Duodenal mucosa (tissue), 2 donors: ENCODE results near the gene RSRC1.

Experiments
- H3K27ac ChIP-seq: one replicate; pipeline ENCODE4 v1.7.0; 2013; ENCODE audit warnings: low read depth, low read length
- H3K27me3 ChIP-seq, 2 donors: one replicate each; pipeline ENCODE4 v1.7.0; 2013; ENCODE audit warnings: low read length in 2 of 2, control low read depth in 1 of 2; ENCODE audit not compliant: insufficient read depth in 2 of 2, control insufficient read depth in 1 of 2
- H3K36me3 ChIP-seq, 2 donors: one replicate each; pipeline ENCODE4 v1.7.0; 2013; ENCODE audit warnings: low read length in 2 of 2, control low read depth in 1 of 2; ENCODE audit not compliant: insufficient read depth in 2 of 2, control insufficient read depth in 1 of 2
- H3K4me1 ChIP-seq, 2 donors: one replicate each; pipeline ENCODE4 v1.7.0; 2013; ENCODE audit warnings: low read length in 2 of 2, control low read depth in 1 of 2; ENCODE audit not compliant: insufficient read depth in 2 of 2, control insufficient read depth in 1 of 2
- H3K4me3 ChIP-seq, 2 donors: one replicate each; pipeline ENCODE4 v1.7.0; 2013; ENCODE audit warnings: low read length in 2 of 2, low read depth in 1 of 2
- H3K9ac ChIP-seq, 2 donors: one replicate each; pipeline ENCODE4 v1.7.0; 2013; ENCODE audit warnings: low read length in 2 of 2, low read depth in 1 of 2
- H3K9me3 ChIP-seq, 2 donors: one replicate each; pipeline ENCODE4 v1.7.0; 2013; ENCODE audit warnings: low read length in 2 of 2, control low read depth in 1 of 2; ENCODE audit not compliant: control insufficient read depth in 1 of 2

Gene RSRC1

GRCh38 chr3:158560979-158561378 is 451.1 kb downstream of the RSRC1 start:
- Histone ChIP-seq H3K4me1 (no peaks in the 10 kb centered on the region), H3K9ac (no peak overlapping the region), H3K27me3 (no peaks in the 10 kb centered on the region), H3K36me3 (no peaks in the 10 kb centered on the region), H3K27ac (no peak overlapping the region), H3K4me3 (no peak overlapping the region), H3K9me3 (no peaks in the 10 kb centered on the region)

DNA sequence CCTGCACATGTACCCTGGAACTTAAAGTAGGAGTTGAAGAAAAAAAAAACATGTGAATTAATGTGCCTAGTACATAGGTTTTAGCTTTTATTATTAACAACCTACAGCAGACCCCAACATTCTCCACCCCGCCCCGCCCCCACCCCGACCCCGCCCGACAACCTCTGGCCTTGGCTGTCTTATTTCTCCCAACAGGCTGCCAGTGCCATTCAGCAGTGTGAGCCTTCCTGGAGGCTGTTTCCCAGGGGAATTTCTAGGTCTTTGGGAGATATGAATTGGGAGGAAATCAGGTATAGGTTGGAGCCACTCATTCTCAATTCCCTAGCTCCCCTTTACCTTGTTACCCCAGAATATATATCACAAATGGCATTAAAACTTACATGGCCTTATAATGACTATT is 452.8 kb downstream of the RSRC1 start:
- Histone ChIP-seq H3K27ac (no peak overlapping the region), H3K4me1 (no peaks in the 10 kb centered on the region), H3K9ac (no peak overlapping the region), H3K36me3 (no peaks in the 10 kb centered on the region), H3K27me3 (no peaks in the 10 kb centered on the region), H3K9me3 (no peaks in the 10 kb centered on the region), H3K4me3 (no peak overlapping the region)

DNA sequence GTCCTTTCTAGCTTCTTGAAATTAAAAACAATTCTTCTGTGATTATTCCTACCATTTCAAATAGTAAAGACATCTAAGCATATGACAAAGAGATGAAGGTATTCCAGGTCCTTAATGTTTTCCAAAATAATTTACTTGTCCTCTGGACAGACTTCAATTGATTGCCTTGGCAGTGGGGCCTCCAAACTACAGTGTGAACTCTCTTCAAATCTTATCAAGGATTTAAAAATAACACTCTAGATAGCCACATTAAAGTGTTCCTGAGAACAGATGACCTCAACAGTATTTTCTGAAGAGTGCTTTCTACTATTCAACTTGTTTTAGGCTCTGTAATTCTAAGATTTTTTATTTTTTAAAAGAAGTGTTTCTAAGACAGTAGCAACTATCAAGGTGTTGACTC is 453.2 kb downstream of the RSRC1 start:
- Histone ChIP-seq H3K4me3 (no peak overlapping the region), H3K4me1 (no peaks in the 10 kb centered on the region), H3K9ac (no peak overlapping the region), H3K27me3 (no peaks in the 10 kb centered on the region), H3K27ac (no peak overlapping the region), H3K9me3 (no peaks in the 10 kb centered on the region), H3K36me3 (no peaks in the 10 kb centered on the region)

DNA sequence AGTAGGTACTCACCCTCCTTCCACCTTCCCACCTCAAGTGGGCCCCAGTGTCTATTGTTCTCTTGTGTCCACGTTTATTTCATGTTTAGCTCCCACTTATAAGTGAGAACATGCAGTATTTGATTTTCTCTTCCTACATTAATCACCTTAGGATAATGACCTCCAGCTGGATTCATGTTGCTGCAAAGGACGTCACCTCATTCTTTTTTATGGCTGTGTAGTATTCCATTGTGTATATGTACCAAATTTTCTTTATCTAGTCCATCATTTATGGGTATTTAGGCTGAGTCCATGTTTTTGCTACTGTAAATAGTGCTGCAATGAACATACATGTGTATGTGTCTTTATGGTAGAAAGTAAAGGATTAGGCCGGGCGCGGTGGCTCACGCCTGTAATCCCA is 455.2 kb downstream of the RSRC1 start:
- Histone ChIP-seq H3K36me3 (no peaks in the 10 kb centered on the region), H3K4me3 (no peak overlapping the region), H3K27me3 (peaks cover 0 to 3% of the 10 kb centered on the region in 2 donors), H3K9me3 (no peaks in the 10 kb centered on the region), H3K4me1 (no peaks in the 10 kb centered on the region), H3K9ac (no peak overlapping the region), H3K27ac (no peak overlapping the region)

- Histone ChIP-seq H3K4me3 (no peak overlapping the region), H3K27ac (no peak overlapping the region), H3K36me3 (no peaks in the 10 kb centered on the region), H3K4me1 (peaks cover 6 to 10% of the 10 kb centered on the region in 2 donors), H3K27me3 (peaks cover 0 to 6% of the 10 kb centered on the region in 2 donors), H3K9ac (no peak overlapping the region), H3K9me3 (no peaks in the 10 kb centered on the region)
Observed at GRCh38 chr3:158568784-158569183, 458.9 kb downstream of the RSRC1 start.

- Histone ChIP-seq H3K27ac (no peak overlapping the region), H3K9ac (no peak overlapping the region), H3K36me3 (no peaks in the 10 kb centered on the region), H3K4me1 (peaks cover 6 to 10% of the 10 kb centered on the region in 2 donors), H3K4me3 (no peak overlapping the region), H3K27me3 (peaks cover 0 to 6% of the 10 kb centered on the region in 2 donors), H3K9me3 (no peaks in the 10 kb centered on the region)
Observed at GRCh38 chr3:158569794-158570193, 459.9 kb downstream of the RSRC1 start.

GRCh38 chr3:158570999-158571702 is 461.3 kb downstream of the RSRC1 start, which contains the start of gene MLF1:
Gene MLF1 (plus strand): TSS chr3:158571194. CDS start chr3:158571301, 107 bp downstream.
- peaks cover 0 to 6% of the 10 kb centered on the region in 2 donors for H3K27me3 ChIP-seq
- H3K4me1 ChIP-seq = peaks cover 6 to 10% of the 10 kb centered on the region in 2 donors
- peak within 1 kb of the TSS; percentile 16 to 54 for H3K9ac ChIP-seq
- H3K36me3 ChIP-seq = no peaks in the 10 kb centered on the region
- no peak within 1 kb of the TSS for H3K27ac ChIP-seq
- peak within 1 kb of the TSS; percentile 63 to 68 for H3K4me3 ChIP-seq
- H3K9me3 ChIP-seq = no peaks in the 10 kb centered on the region

GRCh38 chr3:158571969-158572765 is 462.3 kb downstream of the RSRC1 start:
- no peaks in the 10 kb centered on the region for H3K9me3 ChIP-seq
- H3K4me3 ChIP-seq = no peak overlapping the region
- peaks cover 6 to 10% of the 10 kb centered on the region in 2 donors for H3K4me1 ChIP-seq
- no peaks in the 10 kb centered on the region for H3K36me3 ChIP-seq
- peaks cover 0 to 6% of the 10 kb centered on the region in 2 donors for H3K27me3 ChIP-seq
- H3K27ac ChIP-seq = no peak overlapping the region
- no peak overlapping the region for H3K9ac ChIP-seq

- no peak overlapping the region for H3K27ac ChIP-seq
Observed at GRCh38 chr3:158572766-158573060, 462.8 kb downstream of the RSRC1 start.

GRCh38 chr3:158573714-158574113 is 463.8 kb downstream of the RSRC1 start:
- no peak overlapping the region for H3K4me3 ChIP-seq
- no peaks in the 10 kb centered on the region for H3K9me3 ChIP-seq
- peaks cover 6 to 10% of the 10 kb centered on the region in 2 donors for H3K4me1 ChIP-seq
- no peaks in the 10 kb centered on the region for H3K36me3 ChIP-seq
- H3K27me3 ChIP-seq = peaks cover 0 to 6% of the 10 kb centered on the region in 2 donors
- H3K27ac ChIP-seq = no peak overlapping the region
- H3K9ac ChIP-seq = no peak overlapping the region

More at GRCh38 chr3:158572766-158573060, 462.8 kb downstream of the RSRC1 start:
- Histone ChIP-seq H3K36me3 (no peaks in the 10 kb centered on the region), H3K4me3 (no peak overlapping the region), H3K9ac (no peak overlapping the region), H3K9me3 (no peaks in the 10 kb centered on the region), H3K27me3 (peaks cover 0 to 6% of the 10 kb centered on the region in 2 donors), H3K4me1 (peaks cover 6 to 10% of the 10 kb centered on the region in 2 donors)
